Measurements from ENCODE around the gene DIP2C.

DIP2C gene

DNA sequence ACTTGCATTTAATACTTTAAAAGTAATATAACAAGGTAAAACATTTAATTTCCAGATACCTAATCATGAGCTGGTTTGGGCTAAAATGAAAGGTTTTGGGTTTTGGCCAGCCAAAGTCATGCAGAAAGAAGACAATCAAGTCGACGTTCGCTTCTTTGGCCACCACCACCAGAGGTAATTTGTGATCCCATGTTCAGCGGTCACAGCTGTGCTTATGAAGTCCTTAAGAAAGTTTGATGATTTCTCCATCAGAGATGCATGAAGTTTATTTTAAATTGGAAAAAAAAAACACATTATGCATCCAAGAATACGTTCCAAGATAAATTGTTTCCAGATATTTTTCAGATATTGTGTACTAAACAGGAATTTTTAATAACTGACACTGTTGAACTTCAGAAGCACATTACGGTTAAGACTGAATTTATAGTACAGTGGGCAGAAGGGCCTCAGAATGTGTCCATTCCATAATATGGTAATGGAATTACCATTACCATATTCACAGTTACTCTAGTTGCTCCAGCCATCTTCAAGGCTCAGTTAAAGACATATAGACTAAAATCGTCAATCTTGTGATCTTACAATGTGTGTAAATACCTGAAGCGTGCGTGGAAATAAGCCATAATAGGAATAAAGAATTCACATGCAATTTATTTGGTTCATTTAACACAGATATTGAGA is 447.4 kb downstream of the DIP2C start:
- FAIRE-seq, result no peak

DNA sequence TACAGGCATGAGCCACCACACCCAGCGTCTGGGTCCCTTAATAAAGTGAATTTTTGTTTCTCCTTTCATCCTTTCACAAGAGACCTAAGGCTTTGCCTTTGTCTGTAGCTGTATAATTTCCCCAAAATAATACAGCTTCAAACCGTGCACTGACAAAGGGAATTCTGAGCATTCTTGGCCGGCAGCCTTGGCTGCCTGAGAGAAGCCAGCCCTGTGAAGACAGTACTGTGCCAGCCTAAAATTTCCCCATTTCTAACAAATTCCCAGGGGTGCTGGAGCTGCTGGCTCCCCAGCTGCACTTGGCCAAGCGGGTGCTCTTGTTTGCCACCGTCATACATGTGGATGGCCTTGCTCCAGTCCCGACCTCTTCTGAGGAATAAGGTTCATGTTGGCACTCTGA is 448.0 kb downstream of the DIP2C start:
- FAIRE-seq, result no peak

DNA sequence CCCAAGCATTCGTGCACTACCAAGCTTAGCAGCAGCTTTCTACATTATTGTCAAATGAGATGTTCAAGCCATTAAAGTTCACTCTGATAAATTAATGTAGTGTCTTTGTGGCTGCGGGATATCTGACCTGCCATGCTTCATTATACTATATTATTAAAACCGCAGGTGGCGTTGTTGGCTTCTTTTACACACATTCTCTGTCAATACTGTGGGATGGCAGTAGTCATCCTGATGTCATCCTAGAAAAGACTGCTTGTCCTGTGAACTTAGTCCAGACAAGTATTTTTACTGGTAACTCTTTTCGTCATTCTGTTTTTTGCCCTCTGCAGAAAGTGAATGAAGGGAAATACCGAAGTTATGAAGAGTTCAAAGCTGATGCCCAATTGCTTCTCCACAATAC is 450.4 kb downstream of the DIP2C start:
- FAIRE-seq, result no peak

DNA sequence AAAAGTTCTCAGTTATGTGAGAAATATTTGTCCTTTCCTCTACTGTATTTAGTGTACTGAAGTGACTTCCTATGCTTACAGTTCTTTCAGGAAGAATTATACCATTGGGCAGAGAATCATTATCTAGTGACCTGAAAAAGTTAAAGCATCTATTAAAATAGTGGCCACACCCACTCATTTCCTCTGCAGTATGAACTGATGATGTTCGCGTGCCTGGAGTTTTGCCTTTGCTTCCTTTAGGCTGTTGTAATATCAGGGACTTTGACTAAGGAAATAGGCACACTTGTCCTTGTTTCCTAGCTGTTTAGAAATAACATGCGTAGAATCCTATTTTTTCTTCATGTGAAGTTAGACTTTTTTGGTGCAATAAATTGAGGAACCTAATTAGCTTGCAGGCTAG is 453.6 kb downstream of the DIP2C start:
- no peak for FAIRE-seq

DNA sequence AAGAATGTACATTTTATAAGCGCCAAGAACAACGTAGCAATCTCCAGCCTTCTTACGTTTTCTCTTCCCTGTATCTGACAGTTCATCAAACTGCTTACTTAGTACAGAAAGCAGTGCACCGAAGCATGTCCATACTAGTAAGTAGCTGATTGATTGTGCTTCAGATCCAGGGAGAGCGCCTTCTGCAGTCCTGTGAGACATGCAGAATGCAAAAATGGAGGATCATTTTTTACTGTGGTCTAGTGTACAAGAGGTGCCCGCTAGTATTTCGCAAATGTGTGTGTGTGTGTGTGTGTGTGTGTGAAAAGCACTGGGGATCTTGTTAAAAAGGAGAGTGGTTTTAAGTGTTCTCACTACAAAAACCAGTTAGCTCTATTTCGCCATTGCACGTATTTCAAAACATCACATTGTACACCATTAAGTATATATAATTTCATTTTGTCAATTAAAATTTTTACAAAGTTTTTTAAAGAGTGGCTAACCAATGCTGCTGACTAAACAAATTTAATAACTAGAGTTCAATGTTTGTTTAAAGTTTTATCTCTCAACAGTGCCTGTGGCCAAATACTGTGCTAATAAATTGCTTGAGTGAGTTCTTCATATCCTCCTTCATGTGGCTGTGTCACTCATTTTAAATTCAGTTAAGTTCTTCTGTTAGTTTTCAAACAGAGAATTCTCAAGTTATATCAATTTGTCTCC is 454.6 kb downstream of the DIP2C start:
- FAIRE-seq, result no peak

DNA sequence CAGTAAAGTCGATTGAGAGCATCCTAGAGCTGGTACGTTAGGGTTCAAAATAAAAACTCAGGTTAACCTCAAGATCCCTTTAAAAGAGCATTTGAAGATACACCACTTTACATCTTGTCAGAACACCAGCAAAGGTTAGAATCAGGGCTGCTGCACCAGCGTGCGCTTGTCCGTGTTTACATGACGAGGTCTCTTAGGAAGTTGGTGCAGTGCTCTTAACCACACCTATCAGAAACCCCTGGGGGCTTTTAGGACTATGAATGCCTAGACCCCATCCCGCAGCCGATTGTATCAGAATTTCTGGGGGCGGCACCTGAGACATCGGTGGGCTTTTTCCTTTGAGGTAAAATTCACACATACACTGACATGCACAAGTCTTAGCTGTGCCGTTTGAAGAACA is 456.6 kb downstream of the DIP2C start:
- no peak for FAIRE-seq

DNA sequence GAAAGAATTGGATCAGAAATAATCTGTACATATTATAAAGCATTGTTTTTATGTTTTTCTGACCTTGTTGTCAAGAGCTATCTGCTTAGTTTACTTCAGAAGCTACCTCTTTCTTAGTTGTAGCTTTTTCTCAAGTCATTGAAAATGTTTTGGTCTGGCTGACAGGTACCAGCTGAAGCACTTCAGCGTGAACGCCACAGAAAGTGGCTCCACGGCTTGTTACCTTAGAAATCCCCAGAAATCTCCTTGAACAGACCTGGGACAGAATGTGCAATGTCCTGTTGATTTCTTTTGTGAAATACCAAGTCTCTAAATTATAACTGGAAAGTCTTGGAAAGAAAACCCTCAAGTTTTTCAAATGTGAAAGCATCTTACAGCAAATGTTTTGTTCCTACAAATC is 457.4 kb downstream of the DIP2C start:
- FAIRE-seq, result no peak

DNA sequence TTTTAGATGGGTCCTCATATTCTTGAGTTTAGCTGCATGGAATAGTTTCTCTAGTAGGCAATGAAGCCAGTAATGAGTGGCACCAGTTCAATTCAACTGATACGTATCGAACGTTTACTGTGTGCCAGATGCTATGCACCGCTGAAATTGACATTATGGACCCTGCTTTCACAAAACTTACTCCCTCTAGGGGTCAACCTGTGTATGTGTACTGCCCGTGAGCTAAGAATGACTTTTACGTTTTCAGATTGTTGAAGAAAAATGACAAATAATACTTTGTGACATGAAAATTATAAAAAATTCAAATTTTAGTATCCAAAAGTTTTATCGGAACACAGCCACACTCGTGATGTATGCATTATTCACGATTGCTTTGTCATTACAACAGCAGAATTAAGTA is 458.7 kb downstream of the DIP2C start:
- no peak for FAIRE-seq

DNA sequence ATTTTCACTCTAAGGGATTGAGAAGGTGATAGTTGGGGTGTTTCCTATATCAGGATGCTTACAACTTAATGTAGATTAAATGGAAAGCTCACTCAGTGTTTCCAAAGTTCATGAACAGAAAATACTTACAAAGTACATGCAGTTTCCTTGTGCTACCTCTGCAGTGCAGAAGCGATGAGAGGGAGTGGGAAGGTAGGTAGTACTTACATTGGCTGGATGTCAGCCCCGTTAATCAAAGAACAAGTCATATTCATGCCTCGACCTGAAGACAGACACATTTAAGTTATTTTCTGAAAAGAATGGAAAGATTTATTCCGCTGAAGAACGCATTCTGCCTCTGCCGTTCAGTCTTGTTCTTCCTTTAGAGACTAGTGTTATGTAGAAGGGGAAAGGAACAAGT is 461.1 kb downstream of the DIP2C start:
- FAIRE-seq, result no peak

DNA sequence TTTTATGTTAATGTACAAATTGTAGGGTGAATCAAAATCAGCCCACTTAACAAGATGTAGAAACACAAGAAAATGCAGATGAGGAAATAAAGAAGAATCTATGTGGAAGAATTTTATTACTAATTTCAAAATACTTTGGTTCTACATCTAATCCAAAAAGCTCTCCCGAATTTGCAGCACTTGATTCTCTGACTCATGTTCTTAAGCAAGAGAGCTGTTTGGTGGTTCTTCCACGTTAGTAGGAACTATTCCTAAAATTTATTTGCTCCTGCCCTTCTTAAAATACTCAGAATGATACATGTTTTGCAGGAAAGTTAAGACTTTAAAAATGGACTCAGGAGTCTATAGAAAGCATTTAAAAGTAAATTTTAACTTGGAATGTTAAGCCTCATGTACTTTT is 462.5 kb downstream of the DIP2C start:
- FAIRE-seq, result no peak

DNA sequence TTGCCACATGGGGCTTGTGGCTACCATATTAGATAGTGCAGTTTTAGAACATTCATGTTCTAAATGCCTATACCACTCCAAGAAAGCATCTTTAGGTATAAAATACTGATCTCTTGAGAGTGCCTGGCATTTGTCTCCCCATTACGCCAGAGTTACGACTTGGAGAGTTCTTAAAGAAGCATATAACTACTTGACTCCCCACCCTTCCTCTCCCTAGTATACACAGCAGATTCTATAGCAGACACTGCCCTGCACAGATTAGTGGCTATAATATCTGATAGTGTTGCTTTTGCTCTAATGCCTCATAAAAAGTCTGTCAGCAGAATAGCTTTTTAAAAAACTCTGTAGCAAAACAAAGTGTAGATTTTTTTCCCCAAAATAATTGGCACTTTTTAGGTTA is 463.4 kb downstream of the DIP2C start:
- no peak for FAIRE-seq

DNA sequence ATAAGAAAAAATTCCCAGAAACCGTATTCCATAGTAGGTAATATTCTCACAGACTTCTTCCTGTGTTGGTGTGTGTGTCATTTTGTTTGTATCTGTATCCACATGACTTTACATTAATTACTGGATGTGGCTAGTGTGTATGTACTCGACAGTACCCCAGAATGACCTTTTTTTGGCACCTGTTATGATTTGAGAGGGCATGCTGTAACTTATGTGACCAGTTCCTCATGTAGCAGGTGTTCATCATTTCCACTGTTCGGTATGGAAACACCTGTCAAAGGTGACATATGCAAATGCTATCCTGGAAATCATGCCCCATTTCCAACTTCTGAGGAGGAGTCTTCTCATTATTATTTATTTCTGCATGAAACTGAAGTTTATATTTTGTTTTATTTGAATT is 464.9 kb downstream of the DIP2C start:
- FAIRE-seq, result no peak

Measured in TTC549 (cell line).